Measurements from ENCODE around the gene PLEKHG4. TPM values are rescaled to one million over a fixed set of nuclear protein-coding genes. Genes with fewer than 3 reads are reported as not detected.

PLEKHG4 gene
- total RNA-seq, 1 experiment from 2014 or later = 5.9 TPM

- Mint-ChIP-seq H3K36me3 (no peaks in the 10 kb centered on the region), H3K27ac (peak within 1 kb of the TSS; percentile 80), H3K27me3 (ENCODE audit: low read depth) (peaks cover 40% of the 10 kb centered on the region), H3K4me1 (peaks cover 31% of the 10 kb centered on the region), H3K4me3 (peak within 1 kb of the TSS; percentile 89), H3K9me3 (no peaks in the 10 kb centered on the region)
- ChIA-PET CTCF (interaction anchor here (0.7 to 5.0 kb wide), 14 partner anchors 12 to 295 kb away, joined by 3 to 57 read pairs (median 14); partner anchors contain the start of genes ELMO3, KCTD19 and LRRC36), POLR2A (interaction anchor here (1.3 to 3.2 kb wide), 3 partner anchors 11 to 22 kb away, joined by 5 to 26 read pairs (median 18); partner anchors contain the start of gene TMEM208)
- ATAC-seq = no peak
- DNase-seq (ENCODE audit: low spot score) = peak; percentile 53
- TF ChIP-seq ZNF232 (CRISPR knock-in tag; IDR thresholded peaks at IDR 0.05) (peak; percentile 38; the same call in 1 of the 2 replicates), PRRX2 (CRISPR knock-in tag; IDR thresholded peaks at IDR 0.05) (no peak), NFE2L1 (CRISPR knock-in tag; IDR thresholded peaks at IDR 0.05) (peak; percentile 31; the same call in 1 of the 2 replicates), ARID4B (CRISPR knock-in tag; IDR thresholded peaks at IDR 0.05; ENCODE audit: borderline replicate concordance) (peak; percentile 10; the same call in 1 of the 2 replicates), USF2 (CRISPR knock-in tag; IDR thresholded peaks at IDR 0.05) (peak; percentile 60), ZBTB21 (CRISPR knock-in tag; IDR thresholded peaks at IDR 0.05; ENCODE audit: borderline replicate concordance) (no peak), ZNF416 (CRISPR knock-in tag; IDR thresholded peaks at IDR 0.05) (0 out of 2 replicates have a peak, but pooled peaks have one; percentile 35), TP53 (CRISPR knock-in tag; IDR thresholded peaks at IDR 0.05) (no peak), SOX15 (CRISPR knock-in tag; IDR thresholded peaks at IDR 0.05) (no peak), HMGXB4 (CRISPR knock-in tag; IDR thresholded peaks at IDR 0.05) (peak; percentile 45; the same call in 1 of the 2 replicates), TEAD1 (CRISPR knock-in tag; IDR thresholded peaks at IDR 0.05) (0 out of 2 replicates have a peak, but pooled peaks have one; percentile 28), FOXP4 (CRISPR knock-in tag; IDR thresholded peaks at IDR 0.05) (0 out of 2 replicates have a peak, but pooled peaks have one; percentile 24), ERG (CRISPR knock-in tag; IDR thresholded peaks at IDR 0.05) (no peak), MXD4 (CRISPR knock-in tag; IDR thresholded peaks at IDR 0.05; ENCODE audit: borderline replicate concordance) (no peak), ELF4 (CRISPR knock-in tag; IDR thresholded peaks at IDR 0.05; ENCODE audit: low read depth) (no peak), SP1 (CRISPR knock-in tag; conservative IDR thresholded peaks at IDR 0.05) (0 out of 2 replicates have a peak, but pooled peaks have one; percentile 38), FOXK1 (CRISPR knock-in tag; IDR thresholded peaks at IDR 0.05) (0 out of 2 replicates have a peak, but pooled peaks have one; percentile 25), OVOL2 (CRISPR knock-in tag; IDR thresholded peaks at IDR 0.05; ENCODE audit: borderline replicate concordance) (no peak), RELA (CRISPR knock-in tag; IDR thresholded peaks at IDR 0.05; ENCODE audit: borderline replicate concordance) (no peak), ATF2 (CRISPR knock-in tag; IDR thresholded peaks at IDR 0.05; ENCODE audit: borderline replicate concordance, low read depth) (no peak)
These were observed 30.7 kb upstream of the PLEKHG4 start, which contains the start of gene SLC9A5 for GRCh38 chr16:67248401-67249177. Gene SLC9A5, plus strand, starts transcription at chr16:67248979. Its CDS starts 36 bp downstream, at chr16:67249015.
